Measurements from ENCODE around the gene UHRF1.
"Not testable (repeated sequence)": the region's sequence is repeated elsewhere in the genome, so short reads cannot be mapped to it uniquely, and the experiment has no call there.

Gene UHRF1

GRCh38 chr19:4900879-4901278, 8.4 kb upstream of the UHRF1 start:
- not testable (repeated sequence) for H3K4me3 ChIP-seq (ENCODE audit: low read depth, low read length); H3K27ac ChIP-seq (ENCODE audit: low read depth, low read length); H3K9ac ChIP-seq (ENCODE audit: low read depth, low read length); H3K9me3 ChIP-seq (ENCODE audit: control insufficient read depth, insufficient read depth, low read length); H3K4me1 ChIP-seq (ENCODE audit: control insufficient read depth, insufficient read depth, low read length); H3K36me3 ChIP-seq (ENCODE audit: control insufficient read depth, insufficient read depth, low read length)
- peaks cover 15% of the 10 kb centered on the region for H3K27me3 ChIP-seq (ENCODE audit: control insufficient read depth, insufficient read depth, low read length)

GRCh38 chr19:4902796-4903195, 6.5 kb upstream of the UHRF1 start, which contains the start of gene ARRDC5:
Gene ARRDC5 (minus strand): TSS chr19:4902896. CDS start chr19:4902825, 71 bp downstream.
- no peaks in the 10 kb centered on the region for H3K9me3 ChIP-seq (ENCODE audit: control insufficient read depth, insufficient read depth, low read length)
- H3K27me3 ChIP-seq (ENCODE audit: control insufficient read depth, insufficient read depth, low read length) = no peaks in the 10 kb centered on the region
- no peak within 1 kb of the TSS for H3K27ac ChIP-seq (ENCODE audit: low read depth, low read length)
- no peaks in the 10 kb centered on the region for H3K36me3 ChIP-seq (ENCODE audit: control insufficient read depth, insufficient read depth, low read length)
- H3K4me3 ChIP-seq (ENCODE audit: low read depth, low read length) = no peak within 1 kb of the TSS
- no peak within 1 kb of the TSS for H3K9ac ChIP-seq (ENCODE audit: low read depth, low read length)
- no peaks in the 10 kb centered on the region for H3K4me1 ChIP-seq (ENCODE audit: control insufficient read depth, insufficient read depth, low read length)

GRCh38 chr19:4904481-4904880, 4.8 kb upstream of the UHRF1 start:
- H3K4me3 ChIP-seq (ENCODE audit: low read depth, low read length) = no peak overlapping the region
- H3K36me3 ChIP-seq (ENCODE audit: control insufficient read depth, insufficient read depth, low read length) = no peaks in the 10 kb centered on the region
- H3K9me3 ChIP-seq (ENCODE audit: control insufficient read depth, insufficient read depth, low read length) = no peaks in the 10 kb centered on the region
- peaks cover 6% of the 10 kb centered on the region; the same call in 1 of the 2 replicates for H3K4me1 ChIP-seq (ENCODE audit: control insufficient read depth, insufficient read depth, low read length)
- H3K27ac ChIP-seq (ENCODE audit: low read depth, low read length) = no peak overlapping the region
- H3K27me3 ChIP-seq (ENCODE audit: control insufficient read depth, insufficient read depth, low read length) = peaks cover 8% of the 10 kb centered on the region; the same call in 1 of the 2 replicates
- H3K9ac ChIP-seq (ENCODE audit: low read depth, low read length) = no peak overlapping the region

GRCh38 chr19:4906963-4907362, 2.3 kb upstream of the UHRF1 start:
- peaks cover under 1% of the 10 kb centered on the region; the same call in 1 of the 2 replicates for H3K36me3 ChIP-seq (ENCODE audit: control insufficient read depth, insufficient read depth, low read length)
- peaks cover 8% of the 10 kb centered on the region; the same call in 1 of the 2 replicates for H3K27me3 ChIP-seq (ENCODE audit: control insufficient read depth, insufficient read depth, low read length)
- no peaks in the 10 kb centered on the region for H3K9me3 ChIP-seq (ENCODE audit: control insufficient read depth, insufficient read depth, low read length)
- no peak overlapping the region for H3K27ac ChIP-seq (ENCODE audit: low read depth, low read length)
- H3K9ac ChIP-seq (ENCODE audit: low read depth, low read length) = no peak overlapping the region
- peaks cover 11% of the 10 kb centered on the region for H3K4me1 ChIP-seq (ENCODE audit: control insufficient read depth, insufficient read depth, low read length)
- H3K4me3 ChIP-seq (ENCODE audit: low read depth, low read length) = no peak overlapping the region

- H3K9ac ChIP-seq (ENCODE audit: low read depth, low read length) = no peak overlapping the region
- H3K4me3 ChIP-seq (ENCODE audit: low read depth, low read length) = no peak overlapping the region
- H3K4me1 ChIP-seq (ENCODE audit: control insufficient read depth, insufficient read depth, low read length) = peaks cover 11% of the 10 kb centered on the region
These were observed 941 bp upstream of the UHRF1 start for GRCh38 chr19:4908360-4908759.

GRCh38 chr19:4908781-4909155, 533 bp upstream of the UHRF1 start:
- peaks cover 17% of the 10 kb centered on the region for H3K36me3 ChIP-seq (ENCODE audit: control insufficient read depth, insufficient read depth, low read length)
- H3K27ac ChIP-seq (ENCODE audit: low read depth, low read length) = no peak overlapping the region
- peaks cover 11% of the 10 kb centered on the region for H3K4me1 ChIP-seq (ENCODE audit: control insufficient read depth, insufficient read depth, low read length)
- H3K9me3 ChIP-seq (ENCODE audit: control insufficient read depth, insufficient read depth, low read length) = no peaks in the 10 kb centered on the region
- H3K27me3 ChIP-seq (ENCODE audit: control insufficient read depth, insufficient read depth, low read length) = peaks cover 8% of the 10 kb centered on the region; the same call in 1 of the 2 replicates
- H3K9ac ChIP-seq (ENCODE audit: low read depth, low read length) = peak overlapping the region; percentile 66; the same call in 1 of the 2 replicates
- H3K4me3 ChIP-seq (ENCODE audit: low read depth, low read length) = peak overlapping the region; percentile 76; the same call in 1 of the 2 replicates

More at GRCh38 chr19:4908360-4908759, 941 bp upstream of the UHRF1 start:
- Histone ChIP-seq H3K36me3 (ENCODE audit: control insufficient read depth, insufficient read depth, low read length) (peaks cover 15% of the 10 kb centered on the region), H3K27me3 (ENCODE audit: control insufficient read depth, insufficient read depth, low read length) (peaks cover 8% of the 10 kb centered on the region; the same call in 1 of the 2 replicates), H3K9me3 (ENCODE audit: control insufficient read depth, insufficient read depth, low read length) (no peaks in the 10 kb centered on the region), H3K27ac (ENCODE audit: low read depth, low read length) (no peak overlapping the region)

GRCh38 chr19:4909897-4910593, 744 bp downstream of the UHRF1 start:
- H3K4me3 ChIP-seq (ENCODE audit: low read depth, low read length) = peak overlapping the region; percentile 76
- peaks cover 8% of the 10 kb centered on the region; the same call in 1 of the 2 replicates for H3K27me3 ChIP-seq (ENCODE audit: control insufficient read depth, insufficient read depth, low read length)
- H3K36me3 ChIP-seq (ENCODE audit: control insufficient read depth, insufficient read depth, low read length) = peaks cover 29% of the 10 kb centered on the region
- peak overlapping the region; percentile 66 for H3K9ac ChIP-seq (ENCODE audit: low read depth, low read length)
- peak overlapping the region; percentile 79 for H3K27ac ChIP-seq (ENCODE audit: low read depth, low read length)
- no peaks in the 10 kb centered on the region for H3K9me3 ChIP-seq (ENCODE audit: control insufficient read depth, insufficient read depth, low read length)
- H3K4me1 ChIP-seq (ENCODE audit: control insufficient read depth, insufficient read depth, low read length) = peaks cover 11% of the 10 kb centered on the region

GRCh38 chr19:4910594-4911281, 1.4 kb downstream of the UHRF1 start:
- H3K27me3 ChIP-seq (ENCODE audit: control insufficient read depth, insufficient read depth, low read length) = peaks cover 8% of the 10 kb centered on the region; the same call in 1 of the 2 replicates
- no peaks in the 10 kb centered on the region for H3K9me3 ChIP-seq (ENCODE audit: control insufficient read depth, insufficient read depth, low read length)
- H3K27ac ChIP-seq (ENCODE audit: low read depth, low read length) = peak overlapping the region; percentile 15
- peak overlapping the region; percentile 76 for H3K4me3 ChIP-seq (ENCODE audit: low read depth, low read length)
- peaks cover 34% of the 10 kb centered on the region for H3K36me3 ChIP-seq (ENCODE audit: control insufficient read depth, insufficient read depth, low read length)
- H3K4me1 ChIP-seq (ENCODE audit: control insufficient read depth, insufficient read depth, low read length) = peaks cover 11% of the 10 kb centered on the region
- H3K9ac ChIP-seq (ENCODE audit: low read depth, low read length) = peak overlapping the region; percentile 42

GRCh38 chr19:4911314-4911713, 2.0 kb downstream of the UHRF1 start:
- no peak overlapping the region for H3K9ac ChIP-seq (ENCODE audit: low read depth, low read length)
- H3K9me3 ChIP-seq (ENCODE audit: control insufficient read depth, insufficient read depth, low read length) = no peaks in the 10 kb centered on the region
- peaks cover 8% of the 10 kb centered on the region; the same call in 1 of the 2 replicates for H3K27me3 ChIP-seq (ENCODE audit: control insufficient read depth, insufficient read depth, low read length)
- H3K4me3 ChIP-seq (ENCODE audit: low read depth, low read length) = peak overlapping the region; percentile 76; the same call in 1 of the 2 replicates
- peaks cover 11% of the 10 kb centered on the region for H3K4me1 ChIP-seq (ENCODE audit: control insufficient read depth, insufficient read depth, low read length)
- peak overlapping the region; percentile 15 for H3K27ac ChIP-seq (ENCODE audit: low read depth, low read length)
- peaks cover 40% of the 10 kb centered on the region for H3K36me3 ChIP-seq (ENCODE audit: control insufficient read depth, insufficient read depth, low read length)

GRCh38 chr19:4911786-4912672, 2.7 kb downstream of the UHRF1 start:
- Histone ChIP-seq H3K4me1 (ENCODE audit: control insufficient read depth, insufficient read depth, low read length) (peaks cover 11% of the 10 kb centered on the region), H3K9me3 (ENCODE audit: control insufficient read depth, insufficient read depth, low read length) (no peaks in the 10 kb centered on the region), H3K9ac (ENCODE audit: low read depth, low read length) (no peak overlapping the region), H3K27ac (ENCODE audit: low read depth, low read length) (peak overlapping the region; percentile 36), H3K36me3 (ENCODE audit: control insufficient read depth, insufficient read depth, low read length) (peaks cover 44% of the 10 kb centered on the region), H3K27me3 (ENCODE audit: control insufficient read depth, insufficient read depth, low read length) (peaks cover 8% of the 10 kb centered on the region; the same call in 1 of the 2 replicates), H3K4me3 (ENCODE audit: low read depth, low read length) (no peak overlapping the region)

Data from HUES48 (cell line).